H1 (cell line): Measurements from ENCODE around the gene BBC3. TPM values are rescaled to one million over a fixed set of nuclear protein-coding genes. Genes with fewer than 3 reads are reported as not detected.

ENCODE experiments used
- GABPA ChIP-seq: IDR thresholded peaks from 2 replicates; pipeline ENCODE4 v1.6.1; 2011; ENCODE audit warnings: mild to moderate bottlenecking, low read length, moderate library complexity, borderline replicate concordance; ENCODE audit not compliant: insufficient read depth
- HDAC2 ChIP-seq, 2 experiments: fragments of 300-600 bp in 1 of 2; sonication (generic) in 1 of 2; IDR thresholded peaks; 2 replicates each; pipeline ENCODE4 v1.6.1; 2011 to 2012; ENCODE audit warnings: low read depth in 2 of 2, low read length in 2 of 2, mild to moderate bottlenecking in 2 of 2, moderate library complexity in 2 of 2, borderline replicate concordance in 1 of 2, inconsistent platforms in 1 of 2
- KDM4A ChIP-seq: IDR thresholded peaks from one replicate; pipeline ENCODE4 v1.7.1; 2012; ENCODE audit warnings: low read depth, mild to moderate bottlenecking, moderate library complexity, low read length, inconsistent platforms; ENCODE audit not compliant: severe bottlenecking
- RAD21 ChIP-seq, 2 experiments: IDR thresholded peaks in 1 of 2; conservative IDR thresholded peaks in 1 of 2; 2 replicates each; pipeline ENCODE4 v1.6.1; 2011; ENCODE audit warnings: low read depth in 2 of 2, low read length in 2 of 2, improper control_type of control experiment in 1 of 2, inconsistent platforms in 1 of 2, mild to moderate bottlenecking in 1 of 2, moderate library complexity in 1 of 2
- polyA plus RNA-seq, 7 experiments: library from polyadenylated mRNA; depleted of rRNA in 3 of 7; stranded (reverse) in 5 of 7; unstranded in 2 of 7; fragments of >200 nt in 5 of 7; fragments of 200-250 nt in 2 of 7; gene quantifications; 1 replicate in 5 of 7; 2 replicates in 1 of 7; 4 replicates in 1 of 7; pipeline versions ENCODE4 v1.2.1 to v1.2.3, GENCODE V29; 2011 to 2013; ENCODE audit warnings: missing spikeins in 2 of 7, mixed read lengths in 2 of 7
- total RNA-seq: library from RNA; stranded (reverse); fragmentation: NEBNext Ultra II Directional; extraction: Animal tissue kit (Norgen Biotek cat#: 25700); gene quantifications from 2 replicates; pipeline ENCODE4 v1.2.1, GENCODE V29; 2021

Gene BBC3
- total and polyA plus RNA-seq, 2 of the 8 experiments (the other 6 are each of a cell fraction or from before 2014, with no cell fraction given) = 13.2 to 21.6 TPM

DNA sequence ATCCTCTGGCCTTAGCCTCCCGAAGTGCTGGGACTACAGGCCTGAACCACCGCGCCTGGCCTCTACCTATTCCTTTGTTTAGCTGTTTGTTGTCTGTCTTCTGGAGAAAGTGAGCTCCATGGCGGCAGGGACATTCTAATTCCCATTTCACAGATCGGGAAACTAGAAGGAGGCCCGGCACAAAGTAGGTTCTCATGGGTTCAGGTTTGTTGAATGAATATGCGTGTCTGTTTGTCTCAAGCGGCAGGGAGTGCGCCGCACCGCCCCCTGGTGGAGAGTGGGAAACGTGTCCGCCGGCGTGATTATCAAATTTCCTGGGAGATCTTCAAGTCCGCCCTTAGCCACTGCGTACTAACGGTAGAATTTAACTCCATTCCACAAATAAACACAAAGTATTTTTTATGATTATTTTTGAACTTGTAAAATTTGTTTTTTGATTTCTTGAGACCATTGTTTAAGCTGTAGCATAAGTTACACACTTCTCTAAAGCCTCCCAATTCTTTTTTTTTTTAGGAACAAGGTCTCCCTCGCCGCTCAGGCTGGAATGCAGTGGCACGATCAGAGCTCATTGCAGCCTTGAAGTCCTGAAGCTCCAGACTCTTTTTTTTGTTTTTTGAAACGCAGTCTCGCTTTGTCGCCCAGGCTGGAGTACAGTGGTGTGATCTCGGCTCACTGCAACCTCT, 16.4 kb upstream of the BBC3 start (continued):
- TF ChIP-seq HDAC2 (IDR thresholded peaks at IDR 0.05; ENCODE audit: borderline replicate concordance in 1 of 2, low read depth in 2 of 2, low read length in 2 of 2) = peak in 1 of 2 experiments; percentile 96; a peak in 1 of 4 replicates
- no peak for TF ChIP-seq KDM4A
- TF ChIP-seq RAD21 (IDR thresholded peaks at IDR 0.05 in 1 of 2, conservative IDR thresholded peaks at IDR 0.05 in 1 of 2; ENCODE audit: low read depth in 2 of 2, low read length in 2 of 2) = peak; percentile 53 to 58
- TF ChIP-seq GABPA = no peak
